ENCODE data around the gene TGOLN2.

- TF ChIP-seq CTCF (IDR thresholded peaks at IDR 0.05) (no peak), POLR2A (IDR thresholded peaks at IDR 0.05) (no peak)
Measured at GRCh38 chr2:85340034-85340892, 12.5 kb upstream of the TGOLN2 start.

All from heart left ventricle (tissue), 13 donors.